Neural cell (in vitro differentiated cells): ENCODE measurements around the gene IRX3.

Experiments
- CTCF ChIP-seq: fragments of 450-650 bp; IDR thresholded peaks from 2 replicates; pipeline ENCODE4 v1.5.1; 2014; ENCODE audit warnings: antibody characterized with exemption, mild to moderate bottlenecking, moderate library complexity; ENCODE audit not compliant: poor library complexity, severe bottlenecking
- EZH2 ChIP-seq: fragments of 200-600, 300-800 bp; shearing (Covaris generic), sonication (generic); IDR thresholded peaks from 2 replicates; pipeline ENCODE4 v1.6.1; 2014; ENCODE audit warnings: antibody characterized with exemption, low read length, borderline replicate concordance, mild to moderate bottlenecking; ENCODE audit not compliant: insufficient read depth, poor library complexity, severe bottlenecking
- POLR2AphosphoS5 ChIP-seq: IDR thresholded peaks from 2 replicates; pipeline ENCODE4 v1.6.1; 2012

- TF ChIP-seq EZH2 (no peak), CTCF (no peak), POLR2AphosphoS5 (no peak)
These were observed 27.2 kb upstream of the IRX3 start for GRCh38 chr16:54313789-54314188.
